ENCODE data around the gene ZNF836.

GRCh38 chr19:52115526-52116053 is 55.8 kb downstream of the ZNF836 start:
- no peak for TF ChIP-seq CTCF (IDR thresholded peaks at IDR 0.05; ENCODE audit: insufficient read depth, low read length)
- no peak for TF ChIP-seq SPI1 (IDR thresholded peaks at IDR 0.05; ENCODE audit: borderline replicate concordance, low read depth)
- no peak for TF ChIP-seq REST (IDR thresholded peaks at IDR 0.05; ENCODE audit: insufficient replicate concordance, low read depth)
